A673 (cell line): Measurements from ENCODE around the gene QRICH2.

Source experiments
- CTCF ChIP-seq: fragments of 300-800, 200-600 bp; sonication (generic); conservative IDR thresholded peaks from 2 replicates; pipeline ENCODE4 v1.5.1; 2017; ENCODE audit warnings: low read depth, mild to moderate bottlenecking, antibody characterized with exemption, low read length, moderate library complexity, mixed read lengths
- EZH2 ChIP-seq: fragments of 200-600 bp; sonication (generic); IDR thresholded peaks from 2 replicates; pipeline ENCODE4 v1.6.1; 2017; ENCODE audit warnings: borderline replicate concordance, low read depth, mild to moderate bottlenecking, mixed read lengths, antibody characterized with exemption, low read length; ENCODE audit not compliant: poor library complexity, severe bottlenecking

GRCh38 chr17:76353599-76354316 is 45.7 kb upstream of the QRICH2 start, which contains the start of gene PRPSAP1:
- TF ChIP-seq EZH2, result no peak
- no peak; the same call in 1 of the 2 replicates for TF ChIP-seq CTCF
